Midbrain (tissue), 1 donor: Measurements from ENCODE around the gene CDK13.

Experiments
- DNase-seq: peaks from one replicate; lab custom pipeline; 2025; lab: John Stamatoyannopoulos, UW

Gene CDK13

GRCh38 chr7:39948956-39949928, 814 bp upstream of the CDK13 start:
- DNase-seq = peak; percentile 99

GRCh38 chr7:39950473-39951225, 593 bp downstream of the CDK13 start:
- peak; percentile 30 for DNase-seq

- DNase-seq = peak; percentile 39
These were observed 1.5 kb downstream of the CDK13 start for GRCh38 chr7:39951226-39952194.

- no peak for DNase-seq
These were observed 2.3 kb downstream of the CDK13 start for GRCh38 chr7:39952374-39952773.

GRCh38 chr7:39952803-39953202, 2.7 kb downstream of the CDK13 start:
- no peak for DNase-seq

GRCh38 chr7:39954694-39955093, 4.6 kb downstream of the CDK13 start:
- DNase-seq = no peak

GRCh38 chr7:39958038-39958437, 8.0 kb downstream of the CDK13 start:
- DNase-seq = no peak

GRCh38 chr7:39967406-39968161, 17.5 kb downstream of the CDK13 start:
- DNase-seq = no peak

GRCh38 chr7:39969431-39969830, 19.4 kb downstream of the CDK13 start:
- no peak for DNase-seq

GRCh38 chr7:39971924-39972323, 21.9 kb downstream of the CDK13 start:
- no peak for DNase-seq

- DNase-seq = no peak
These were observed 23.7 kb downstream of the CDK13 start for GRCh38 chr7:39973801-39974200.

GRCh38 chr7:39978230-39978934, 28.3 kb downstream of the CDK13 start:
- DNase-seq = no peak

GRCh38 chr7:39979406-39980073, 29.5 kb downstream of the CDK13 start:
- no peak for DNase-seq

GRCh38 chr7:39985398-39985918, 35.4 kb downstream of the CDK13 start:
- DNase-seq = no peak

GRCh38 chr7:39987641-39988347, 37.7 kb downstream of the CDK13 start:
- DNase-seq = peak; percentile 49

- DNase-seq = no peak
These were observed 50.8 kb downstream of the CDK13 start for GRCh38 chr7:40000734-40001315.

GRCh38 chr7:40001649-40002048, 51.6 kb downstream of the CDK13 start:
- no peak for DNase-seq

- no peak for DNase-seq
These were observed 53.5 kb downstream of the CDK13 start for GRCh38 chr7:40003597-40003996.
